Vagina (tissue), 2 donors: ENCODE results near the gene NEK8. TPM values are rescaled to one million over a fixed set of nuclear protein-coding genes. Genes with fewer than 3 reads are reported as not detected.

ENCODE experiments used
- DNase-seq, 2 donors: peaks; one replicate each; pipeline ENCODE4 v3.0.0-alpha.2; 2017; ENCODE audit errors: extremely low spot score in 2 of 2
- H3K27ac ChIP-seq: fragments of 200-600 bp; sonication (generic); one replicate; pipeline ENCODE4 v1.5.1; 2019
- H3K27me3 ChIP-seq: fragments of 200-600 bp; sonication (generic); one replicate; pipeline ENCODE4 v1.5.1; 2019
- H3K36me3 ChIP-seq, 2 donors: fragments of 200-600 bp; sonication (generic); one replicate each; pipeline ENCODE4 v1.5.1; 2017 to 2019
- H3K4me1 ChIP-seq: fragments of 200-600 bp; sonication (generic); one replicate; pipeline ENCODE4 v1.5.1; 2019
- H3K4me3 ChIP-seq, 2 donors: fragments of 200-600 bp; sonication (generic); 1 replicate in 1 of 2; 2 replicates in 1 of 2; pipeline ENCODE4 v1.5.1; 2016 to 2019
- H3K9me3 ChIP-seq: fragments of 200-600 bp; sonication (generic); one replicate; pipeline ENCODE4 v1.5.1; 2019
- CTCF ChIP-seq, 3 experiments: fragments of 450-650 bp in 2 of 3; fragments of 200-600 bp in 1 of 3; sonication (generic) in 1 of 3; IDR thresholded peaks; one replicate each; pipeline ENCODE4 v1.5.1; 2017 to 2019; ENCODE audit warnings: antibody characterized with exemption in 3 of 3, mild to moderate bottlenecking in 2 of 3, moderate library complexity in 2 of 3
- POLR2A ChIP-seq, 2 donors: fragments of 450-650 bp; IDR thresholded peaks; one replicate each; pipeline ENCODE4 v1.6.1; 2017; ENCODE audit warnings: antibody characterized with exemption in 2 of 2, mild to moderate bottlenecking in 2 of 2, moderate library complexity in 2 of 2
- POLR2AphosphoS5 ChIP-seq, 2 donors: sonication (generic); formaldehyde crosslinking; IDR thresholded peaks; one replicate each; pipeline ENCODE4 v1.9.0; 2017; ENCODE audit warnings: antibody characterized with exemption in 2 of 2, mild to moderate bottlenecking in 2 of 2, low read depth in 1 of 2; ENCODE audit not compliant: insufficient read depth in 1 of 2
- intact Hi-C: fragments of 100-400 bp; cut with DNase I; formaldehyde crosslinking; loops from one replicate; pipeline ENCODE4 v1.15.1; 2023
- total RNA-seq: library from RNA; depleted of rRNA; stranded (reverse); fragments of >200 nt; gene quantifications from one replicate; pipeline ENCODE4 v1.2.3, GENCODE V29; 2016

The NEK8 gene
- total RNA-seq, 1 donor from 2014 or later, result 0.98 TPM

GRCh38 chr17:28704219-28704858 lies 24.2 kb upstream of the NEK8 start:
- H3K27ac ChIP-seq, result no peak overlapping the region
- H3K4me3 ChIP-seq, result no peak overlapping the region
- DNase-seq, result no peak
- no peaks in the 10 kb centered on the region for H3K27me3 ChIP-seq
- H3K9me3 ChIP-seq, result no peaks in the 10 kb centered on the region
- peaks cover 6 to 53% of the 10 kb centered on the region in 2 donors for H3K36me3 ChIP-seq
- H3K4me1 ChIP-seq, result no peaks in the 10 kb centered on the region
- no peak for TF ChIP-seq POLR2AphosphoS5 (IDR thresholded peaks at IDR 0.05; ENCODE audit: insufficient read depth in 1 of 2, low read depth in 1 of 2)
- no peak for TF ChIP-seq POLR2A (IDR thresholded peaks at IDR 0.05)
- no peak for TF ChIP-seq CTCF (IDR thresholded peaks at IDR 0.05)
- intact Hi-C loops, result no loop called here

- no peaks in the 10 kb centered on the region for H3K27me3 ChIP-seq
- H3K36me3 ChIP-seq, result peaks cover 2 to 45% of the 10 kb centered on the region in 2 donors
- H3K4me3 ChIP-seq, result no peak overlapping the region
- intact Hi-C loops, result no loop called here
- DNase-seq, result no peak
- no peak overlapping the region for H3K27ac ChIP-seq
- H3K4me1 ChIP-seq, result peaks cover 8% of the 10 kb centered on the region
- TF ChIP-seq POLR2AphosphoS5 (IDR thresholded peaks at IDR 0.05; ENCODE audit: insufficient read depth in 1 of 2, low read depth in 1 of 2), result no peak
- TF ChIP-seq CTCF (IDR thresholded peaks at IDR 0.05), result no peak
- no peak for TF ChIP-seq POLR2A (IDR thresholded peaks at IDR 0.05)
- no peaks in the 10 kb centered on the region for H3K9me3 ChIP-seq
Observed at GRCh38 chr17:28705074-28705659, 23.4 kb upstream of the NEK8 start.

GRCh38 chr17:28705728-28706334 lies 22.8 kb upstream of the NEK8 start:
- Histone ChIP-seq H3K9me3 (no peaks in the 10 kb centered on the region), H3K4me1 (peaks cover 12% of the 10 kb centered on the region), H3K27ac (no peak overlapping the region), H3K27me3 (no peaks in the 10 kb centered on the region), H3K36me3 (peaks cover 0 to 38% of the 10 kb centered on the region in 2 donors), H3K4me3 (no peak overlapping the region)
- no peak for TF ChIP-seq CTCF (IDR thresholded peaks at IDR 0.05)
- no peak for TF ChIP-seq POLR2A (IDR thresholded peaks at IDR 0.05)
- no peak for TF ChIP-seq POLR2AphosphoS5 (IDR thresholded peaks at IDR 0.05; ENCODE audit: insufficient read depth in 1 of 2, low read depth in 1 of 2)
- no peak for DNase-seq
- intact Hi-C loops, result no loop called here

GRCh38 chr17:28706471-28707338 lies 21.9 kb upstream of the NEK8 start:
- no peak overlapping the region for H3K4me3 ChIP-seq
- peaks cover 16% of the 10 kb centered on the region for H3K4me1 ChIP-seq
- DNase-seq, result no peak
- intact Hi-C loops, result no loop called here
- peaks cover 0 to 29% of the 10 kb centered on the region in 2 donors for H3K36me3 ChIP-seq
- no peaks in the 10 kb centered on the region for H3K9me3 ChIP-seq
- no peak overlapping the region for H3K27ac ChIP-seq
- TF ChIP-seq POLR2A (IDR thresholded peaks at IDR 0.05) (no peak), POLR2AphosphoS5 (IDR thresholded peaks at IDR 0.05; ENCODE audit: insufficient read depth in 1 of 2, low read depth in 1 of 2) (no peak), CTCF (IDR thresholded peaks at IDR 0.05) (no peak)
- no peaks in the 10 kb centered on the region for H3K27me3 ChIP-seq
